ENCODE data around the gene SLC8A3.

SLC8A3 gene

GRCh38 chr14:70177081-70177800 lies 11.5 kb downstream of the SLC8A3 start:
- DNase-seq, result no peak

DNA sequence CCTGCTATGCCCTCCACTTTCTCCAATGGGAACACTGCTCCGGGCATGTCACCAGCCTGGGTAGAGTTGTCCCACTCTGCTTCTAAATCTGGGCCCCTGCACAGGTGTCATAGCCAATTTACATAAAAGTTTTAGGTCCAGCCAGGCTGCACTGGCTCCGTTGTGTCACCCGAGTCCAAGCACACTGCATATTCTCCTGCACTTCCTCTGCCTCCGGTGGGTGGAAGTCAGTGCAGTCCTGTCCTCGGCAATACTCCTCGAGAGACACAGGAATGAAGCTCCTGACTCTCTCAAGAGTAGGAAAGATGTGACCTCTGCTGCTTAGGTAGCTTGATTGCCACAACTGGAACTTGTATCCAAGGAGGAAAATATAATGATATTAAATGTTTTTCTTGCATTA lies 15.2 kb downstream of the SLC8A3 start:
- no peak for DNase-seq

DNA sequence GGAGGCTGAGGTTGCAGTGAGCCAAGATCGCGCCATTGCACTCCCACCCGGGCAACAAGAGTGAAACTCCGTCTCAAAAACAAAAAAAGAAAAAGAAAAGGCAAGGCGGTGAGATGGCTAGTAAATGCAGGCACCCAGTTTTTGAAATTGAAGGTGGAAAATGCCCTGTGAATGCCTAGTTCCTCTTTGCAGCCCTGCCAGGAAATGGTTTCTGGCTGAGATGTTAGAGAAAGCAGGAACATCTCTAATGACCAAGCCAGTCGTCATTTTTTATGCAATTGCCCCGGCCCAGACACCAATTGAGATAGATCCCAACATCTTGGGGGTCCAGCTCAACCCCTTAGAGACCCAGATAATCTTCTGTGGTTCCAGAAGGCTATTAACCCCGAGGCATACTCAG lies 17.0 kb downstream of the SLC8A3 start:
- DNase-seq, result peak; percentile 17 to 42

DNA sequence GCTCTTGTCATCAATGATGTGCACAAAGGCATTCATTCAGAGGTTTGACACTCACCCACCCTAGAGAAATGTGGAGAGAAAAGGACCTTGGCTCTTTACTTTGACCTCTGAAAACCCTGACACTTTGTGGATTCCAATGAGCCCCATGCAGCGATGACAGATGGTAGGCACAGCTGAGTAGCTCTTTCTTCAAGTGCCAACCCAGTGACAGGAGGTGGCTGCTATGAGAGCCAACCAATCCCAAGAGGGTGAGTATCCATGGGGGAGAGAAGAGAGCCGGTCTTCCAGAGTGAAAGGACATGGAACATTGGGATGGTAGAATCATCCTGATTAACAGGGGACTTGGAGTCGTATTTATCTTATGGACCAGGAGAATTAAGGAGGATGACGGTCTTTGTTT lies 17.8 kb downstream of the SLC8A3 start:
- DNase-seq, result no peak

GRCh38 chr14:70168406-70168805 lies 20.3 kb downstream of the SLC8A3 start:
- DNase-seq, result no peak

DNA sequence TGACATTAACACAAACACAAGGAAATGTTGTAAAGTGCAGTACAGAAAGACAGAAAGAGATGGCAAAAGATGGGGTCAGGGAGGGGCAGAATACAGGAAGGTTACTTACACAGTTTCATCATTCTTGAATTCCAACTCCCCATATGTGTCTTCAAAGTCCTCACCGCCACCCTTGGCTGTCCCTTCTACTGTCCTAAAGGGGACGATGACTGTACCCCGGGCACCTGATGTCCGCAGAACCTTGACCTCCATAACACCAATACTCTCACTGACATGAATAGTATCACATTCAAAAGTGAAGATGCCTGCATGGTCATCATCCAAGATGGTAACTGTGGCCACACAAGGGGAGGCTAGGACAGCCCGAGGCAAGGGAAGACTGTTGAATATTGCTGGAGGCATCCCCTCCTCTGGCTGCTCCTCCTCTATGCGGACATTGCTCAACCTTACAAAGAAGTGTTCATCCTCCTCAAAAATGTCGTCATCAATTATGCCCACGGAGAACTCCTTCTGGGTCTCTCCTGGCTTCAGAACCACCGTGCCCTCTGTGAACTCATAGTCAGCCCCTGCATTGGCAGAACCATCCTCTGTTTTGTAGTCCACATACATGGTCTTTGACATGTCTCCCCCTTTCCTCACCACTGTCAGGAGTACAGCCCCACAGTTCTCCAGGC lies 22.1 kb downstream of the SLC8A3 start:
- DNase-seq, result no peak

GRCh38 chr14:70162358-70162757 lies 26.4 kb downstream of the SLC8A3 start:
- DNase-seq, result no peak

- DNase-seq, result no peak
Observed at GRCh38 chr14:70156592-70156991, 32.2 kb downstream of the SLC8A3 start.

DNA sequence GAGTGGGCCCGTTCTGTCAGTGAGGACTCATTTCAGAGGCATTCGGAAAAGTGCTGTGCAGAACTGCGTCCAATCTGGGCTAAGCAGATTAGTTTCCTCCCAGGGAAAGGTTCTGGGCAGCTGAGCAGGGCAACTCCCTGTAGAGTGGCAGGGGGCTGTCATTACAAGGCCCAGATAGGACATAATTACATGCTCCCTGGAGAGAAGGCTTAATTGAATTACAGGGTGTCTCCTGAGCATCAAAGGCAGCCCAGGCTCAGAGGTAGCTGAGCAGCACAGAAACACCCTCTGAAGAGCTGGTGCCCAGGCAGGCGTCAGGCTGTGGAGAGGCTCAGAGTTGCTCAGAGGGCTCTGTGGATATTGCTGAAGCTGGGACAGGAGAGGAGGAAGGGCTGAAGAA lies 36.0 kb downstream of the SLC8A3 start:
- no peak for DNase-seq

DNA sequence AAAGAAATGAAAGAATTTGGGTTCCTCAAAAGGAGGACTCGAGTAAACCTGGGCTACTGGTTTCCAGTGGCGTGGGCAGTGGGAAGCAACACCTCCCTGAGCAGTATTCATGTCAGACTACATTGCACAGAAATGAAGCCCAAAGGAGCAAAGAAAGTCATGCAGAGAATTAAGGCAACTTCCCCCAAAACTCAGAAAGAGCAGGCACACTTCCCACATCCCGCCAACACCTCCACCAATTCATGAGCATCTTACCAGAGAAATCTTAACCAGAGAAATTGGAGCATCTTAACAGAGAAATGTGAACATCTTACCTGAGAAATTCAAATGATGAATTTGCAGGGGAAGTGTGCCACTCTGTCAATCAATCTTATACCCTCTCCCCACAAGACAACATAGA lies 36.7 kb downstream of the SLC8A3 start:
- no peak for DNase-seq

- DNase-seq, result peak in 1 of 2 donors; percentile 2
Observed at GRCh38 chr14:70149596-70150165, 39.1 kb downstream of the SLC8A3 start.

GRCh38 chr14:70148911-70149595 lies 39.7 kb downstream of the SLC8A3 start:
- peak; percentile 36 to 66 for DNase-seq

DNA sequence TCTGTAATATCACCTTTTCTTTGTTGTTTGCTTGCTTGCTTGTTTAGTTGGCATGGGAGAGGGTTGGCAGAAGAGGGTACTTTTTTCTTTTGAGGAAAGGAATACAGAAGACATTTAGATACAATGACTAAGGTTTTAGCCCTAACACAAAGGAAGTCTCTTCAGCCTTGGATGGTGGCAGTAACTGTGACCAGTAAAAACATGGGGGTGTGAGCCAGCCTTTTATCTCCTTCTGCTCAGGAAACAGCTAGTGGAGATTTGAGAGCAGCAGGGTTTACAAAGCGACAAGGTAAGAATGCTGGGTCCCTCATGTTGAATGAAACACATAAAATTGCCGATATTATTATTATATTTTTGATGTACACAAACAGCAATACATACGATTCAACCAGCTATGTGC lies 40.4 kb downstream of the SLC8A3 start:
- no peak for DNase-seq

- peak; percentile 21 to 33 for DNase-seq
Observed at GRCh38 chr14:70144046-70144445, 44.7 kb downstream of the SLC8A3 start.

DNA sequence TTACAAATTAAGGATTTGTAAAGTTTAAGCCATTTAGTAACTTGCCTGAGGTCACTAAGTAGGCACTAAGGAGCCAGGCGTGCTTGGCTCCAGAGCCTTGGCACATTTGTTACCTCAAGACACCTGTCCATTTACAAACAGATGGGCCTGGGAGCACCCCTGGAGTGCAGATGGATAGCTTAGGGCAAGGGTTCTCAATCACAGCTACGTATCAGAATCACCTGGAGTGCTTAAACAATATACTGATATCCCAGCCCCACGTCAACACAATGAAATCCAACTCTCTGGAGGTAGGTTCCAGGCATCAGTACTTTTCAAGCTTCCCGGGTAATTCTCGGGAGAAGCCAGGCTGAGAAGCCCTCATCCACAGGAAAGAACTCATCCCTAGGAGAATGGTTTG lies 45.4 kb downstream of the SLC8A3 start:
- no peak for DNase-seq

- no peak for DNase-seq
Observed at GRCh38 chr14:70140614-70141013, 48.1 kb downstream of the SLC8A3 start.

DNA sequence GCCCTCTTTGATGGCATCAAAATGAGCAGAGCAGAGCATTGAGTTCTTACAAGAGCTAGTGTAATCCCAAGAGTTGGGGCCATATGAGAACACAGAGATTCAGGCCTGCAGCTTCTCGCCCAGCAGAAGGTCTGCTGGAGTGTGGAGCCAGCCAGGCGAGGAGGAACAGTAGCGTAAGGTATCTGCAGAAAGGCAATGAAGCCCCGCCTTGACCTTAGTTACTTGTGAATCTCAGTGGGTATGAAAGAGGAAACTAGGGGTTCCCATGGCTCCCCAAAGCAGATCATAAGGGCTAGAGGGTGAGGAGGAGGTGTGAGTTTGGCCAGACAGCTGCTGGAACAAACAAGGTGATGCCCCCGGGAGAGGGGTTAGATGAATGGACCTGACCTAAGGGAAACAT lies 49.4 kb downstream of the SLC8A3 start:
- no peak for DNase-seq

GRCh38 chr14:70137788-70138187 lies 51.0 kb downstream of the SLC8A3 start:
- no peak for DNase-seq

DNA sequence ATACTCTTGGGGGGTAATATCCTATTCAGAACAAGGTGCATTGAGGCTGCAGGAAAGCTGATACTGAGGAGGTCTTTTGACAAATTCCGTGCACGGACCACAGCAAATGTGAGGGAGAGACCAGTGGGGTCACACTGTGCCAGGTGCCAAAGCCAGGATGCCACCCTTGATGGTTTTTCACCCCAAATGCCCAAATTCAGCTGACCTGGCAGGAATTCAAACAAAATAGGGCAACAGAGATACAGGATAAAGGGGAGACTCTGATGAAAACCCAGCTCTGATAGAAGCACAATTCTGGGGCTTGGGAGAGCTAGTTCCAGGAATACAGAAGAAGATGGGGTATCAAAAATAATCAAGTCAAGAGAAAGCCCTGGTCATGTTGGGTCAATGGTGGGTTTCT lies 55.3 kb downstream of the SLC8A3 start:
- DNase-seq, result no peak

DNA sequence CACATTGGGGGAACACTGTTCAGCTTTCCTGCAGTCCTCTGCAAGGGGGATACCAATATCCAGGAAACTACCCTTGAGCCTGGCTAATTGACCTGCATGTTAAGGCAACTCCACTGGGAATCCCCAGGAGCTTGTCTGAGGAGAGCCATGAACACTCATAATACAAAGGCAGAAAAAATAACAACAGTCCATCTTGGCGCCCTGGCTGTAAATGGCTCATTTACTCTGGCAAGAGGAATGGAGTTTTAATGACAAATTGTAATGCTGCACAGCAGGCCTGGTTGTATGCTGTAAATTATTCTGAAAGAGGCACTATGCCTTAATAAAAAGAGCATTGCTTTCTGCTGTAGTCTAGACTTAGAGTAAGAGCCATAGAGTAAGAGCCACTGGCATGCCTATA lies 58.3 kb downstream of the SLC8A3 start:
- no peak for DNase-seq

DNA sequence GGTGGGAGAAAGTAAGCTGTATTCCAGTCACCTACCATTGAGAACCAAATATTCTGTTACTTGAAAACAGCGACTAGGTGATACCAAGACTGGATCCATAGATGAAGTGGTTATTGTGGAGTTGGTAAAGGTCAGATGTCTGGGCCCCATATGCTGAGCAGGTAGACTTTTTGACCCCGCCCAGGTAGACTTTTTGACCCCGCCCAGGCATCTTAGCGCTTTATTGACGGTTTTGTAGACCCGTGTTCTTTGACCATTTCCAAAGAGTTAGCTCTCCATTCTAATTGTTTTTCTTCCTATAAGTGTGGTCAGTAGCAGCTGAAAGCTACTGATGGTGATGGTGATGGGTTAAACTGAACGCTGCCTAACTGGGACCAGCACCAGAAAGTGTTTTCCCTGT lies 61.6 kb downstream of the SLC8A3 start:
- DNase-seq, result no peak

GRCh38 chr14:70123796-70124195 lies 65.0 kb downstream of the SLC8A3 start:
- no peak for DNase-seq

DNA sequence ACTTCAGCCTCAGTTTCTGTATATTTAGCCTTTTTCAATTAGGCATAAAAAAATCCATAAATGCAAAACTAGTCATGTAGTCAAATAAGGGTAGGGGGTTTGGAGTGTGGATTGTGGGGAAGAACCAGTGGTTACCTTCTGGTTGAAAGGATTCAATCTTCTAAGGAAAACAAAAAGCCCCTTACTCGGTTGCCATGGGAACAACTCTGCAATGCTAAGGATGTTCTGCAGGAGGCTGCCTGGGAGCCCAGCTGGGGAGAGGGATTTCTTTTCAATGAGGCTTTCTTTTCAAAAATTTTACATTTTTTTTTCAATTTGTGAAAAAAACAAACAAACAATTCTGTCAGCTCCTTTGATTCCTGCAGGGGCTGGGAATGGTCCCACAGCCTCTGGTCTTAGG lies 67.2 kb downstream of the SLC8A3 start:
- no peak for DNase-seq

GRCh38 chr14:70118064-70118463 lies 70.7 kb downstream of the SLC8A3 start:
- DNase-seq, result no peak

Data from inflammatory macrophage treated with lipopolysaccharide for 1 hour (primary cell).